Adipocyte (in vitro differentiated cells): ENCODE data around the gene MSX2.

Experiments used
- DNase-seq: peaks from one replicate; pipeline ENCODE4 v3.0.0-alpha.2; 2015; ENCODE audit warnings: low read depth
- H3K27me3 ChIP-seq: replicated peaks from 2 replicates; pipeline ENCODE4 v1.7.0; 2013; ENCODE audit warnings: mild to moderate bottlenecking, low read length, moderate library complexity; ENCODE audit not compliant: control insufficient read depth, insufficient read depth
- H3K36me3 ChIP-seq: 2 replicates; pipeline ENCODE4 v1.7.0; 2013; ENCODE audit warnings: low read length, mild to moderate bottlenecking, moderate library complexity; ENCODE audit not compliant: control insufficient read depth, insufficient read depth, severe bottlenecking
- H3K4me1 ChIP-seq: 2 replicates; pipeline ENCODE4 v1.7.0; 2013; ENCODE audit warnings: mild to moderate bottlenecking, low read length, moderate library complexity; ENCODE audit not compliant: control insufficient read depth, insufficient read depth
- H3K4me3 ChIP-seq: 2 replicates; pipeline ENCODE4 v1.7.0; 2013; ENCODE audit warnings: mild to moderate bottlenecking, low read length, moderate library complexity
- H3K9ac ChIP-seq: 2 replicates; pipeline ENCODE4 v1.7.0; 2013; ENCODE audit warnings: mild to moderate bottlenecking, low read length, moderate library complexity
- H3K9me3 ChIP-seq: 2 replicates; pipeline ENCODE4 v1.7.0; 2013; ENCODE audit warnings: mild to moderate bottlenecking, low read length, moderate library complexity; ENCODE audit not compliant: control insufficient read depth

MSX2 gene

DNA sequence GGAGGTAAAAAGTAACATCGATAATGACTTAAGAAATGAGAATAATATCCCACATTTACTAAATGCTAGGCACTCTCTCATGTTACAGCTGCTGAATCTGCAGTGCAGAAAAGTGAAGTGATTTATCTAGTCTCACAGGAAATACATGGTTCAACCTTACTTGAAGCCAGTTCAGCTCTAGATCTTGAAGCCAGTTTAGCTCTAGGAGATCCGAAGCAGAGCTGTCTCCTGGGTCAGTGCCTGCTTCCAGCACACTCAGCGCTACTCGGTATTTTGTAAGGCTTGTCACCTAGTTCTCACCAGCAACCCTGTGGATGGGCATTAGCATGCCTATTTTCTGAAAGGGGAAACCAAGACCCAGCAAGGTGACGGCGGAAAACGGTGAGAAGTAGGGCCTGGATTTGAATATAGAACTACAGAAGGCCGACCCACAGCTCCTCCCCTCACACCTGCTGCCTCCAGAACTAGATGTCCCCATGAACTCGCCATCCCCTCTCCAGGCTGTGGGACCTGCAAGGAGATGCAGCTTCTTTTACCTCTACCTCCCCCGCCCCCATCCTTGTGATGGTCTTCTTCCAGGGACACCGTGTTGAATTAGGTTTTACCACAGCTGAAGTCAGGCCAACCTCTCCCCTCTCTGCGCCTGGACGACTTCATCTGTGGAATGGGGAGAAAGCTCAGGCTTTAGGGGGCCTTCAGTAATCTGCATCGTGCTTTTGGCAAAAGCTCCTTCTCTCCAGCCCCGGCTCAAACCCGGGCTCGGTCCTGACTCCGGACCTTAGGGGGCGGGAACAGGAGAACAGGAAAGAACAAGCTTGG, 4.4 kb upstream of the MSX2 start:
- Histone ChIP-seq H3K27me3 (peaks cover 77% of the 10 kb centered on the region), H3K9me3 (no peaks in the 10 kb centered on the region), H3K4me1 (peaks cover 6% of the 10 kb centered on the region), H3K4me3 (no peak overlapping the region), H3K36me3 (no peaks in the 10 kb centered on the region), H3K9ac (no peak overlapping the region)
- no peak for DNase-seq

DNA sequence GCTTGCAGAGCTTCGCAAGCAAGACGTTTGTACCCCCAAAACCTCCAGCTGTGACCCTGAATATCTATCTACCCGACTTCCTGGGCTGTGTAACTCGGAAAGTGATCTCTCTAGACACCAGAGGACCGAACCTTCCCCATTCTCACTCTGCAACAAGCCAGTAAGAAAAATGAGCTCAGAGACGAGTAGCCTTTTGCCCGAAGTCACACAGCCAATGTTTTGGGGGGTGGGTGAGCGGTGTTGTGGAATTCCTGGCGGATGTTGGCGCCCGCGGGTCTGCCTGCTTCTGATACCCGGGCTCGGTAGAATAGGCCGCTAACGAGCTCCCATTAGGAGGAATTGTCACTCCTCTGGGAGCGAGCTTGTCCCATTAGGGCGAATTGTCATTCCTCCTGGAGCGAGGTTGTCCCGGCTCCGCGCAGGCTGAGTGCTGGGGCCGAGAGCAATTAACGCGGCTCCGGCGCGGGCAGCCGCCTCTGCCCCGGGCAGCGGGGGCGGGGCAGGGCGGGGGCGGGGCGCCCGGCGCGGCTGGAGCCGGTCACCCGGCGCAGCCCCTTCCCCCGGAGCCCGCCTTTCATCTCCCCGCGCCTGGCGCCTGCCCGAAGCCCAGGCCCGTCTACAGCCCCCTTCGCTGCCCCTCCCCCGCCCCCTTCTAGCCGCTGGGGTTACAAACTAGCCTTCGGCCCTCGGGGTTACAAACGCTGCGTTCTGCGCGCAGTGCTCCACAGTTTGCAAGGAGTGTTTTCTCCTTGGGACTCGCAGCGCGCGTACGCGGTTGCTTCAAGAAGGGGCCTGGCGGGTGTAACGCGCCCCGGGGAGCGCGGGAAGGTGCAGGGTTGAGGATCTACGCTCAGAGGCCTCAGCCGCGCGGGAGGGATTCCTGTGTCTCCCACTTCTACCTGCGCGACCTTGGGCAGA, 3.5 kb upstream of the MSX2 start:
- Histone ChIP-seq H3K9me3 (no peaks in the 10 kb centered on the region), H3K4me3 (peak overlapping the region; percentile 63), H3K27me3 (peaks cover 75% of the 10 kb centered on the region), H3K4me1 (peaks cover 15% of the 10 kb centered on the region), H3K36me3 (no peaks in the 10 kb centered on the region), H3K9ac (no peak overlapping the region)
- peak; percentile 28 for DNase-seq

- H3K27me3 ChIP-seq: peaks cover 73% of the 10 kb centered on the region
- no peaks in the 10 kb centered on the region for H3K9me3 ChIP-seq
- no peak overlapping the region for H3K4me3 ChIP-seq
- H3K4me1 ChIP-seq: peaks cover 17% of the 10 kb centered on the region
- no peak overlapping the region for H3K9ac ChIP-seq
- no peaks in the 10 kb centered on the region for H3K36me3 ChIP-seq
- no peak for DNase-seq
Observed at GRCh38 chr5:174721530-174722432, 2.6 kb upstream of the MSX2 start.

GRCh38 chr5:174722500-174722899, 1.9 kb upstream of the MSX2 start:
- Histone ChIP-seq H3K4me1 (peaks cover 17% of the 10 kb centered on the region), H3K4me3 (no peak overlapping the region), H3K9ac (no peak overlapping the region), H3K27me3 (peaks cover 71% of the 10 kb centered on the region), H3K36me3 (no peaks in the 10 kb centered on the region), H3K9me3 (no peaks in the 10 kb centered on the region)
- DNase-seq: no peak

DNA sequence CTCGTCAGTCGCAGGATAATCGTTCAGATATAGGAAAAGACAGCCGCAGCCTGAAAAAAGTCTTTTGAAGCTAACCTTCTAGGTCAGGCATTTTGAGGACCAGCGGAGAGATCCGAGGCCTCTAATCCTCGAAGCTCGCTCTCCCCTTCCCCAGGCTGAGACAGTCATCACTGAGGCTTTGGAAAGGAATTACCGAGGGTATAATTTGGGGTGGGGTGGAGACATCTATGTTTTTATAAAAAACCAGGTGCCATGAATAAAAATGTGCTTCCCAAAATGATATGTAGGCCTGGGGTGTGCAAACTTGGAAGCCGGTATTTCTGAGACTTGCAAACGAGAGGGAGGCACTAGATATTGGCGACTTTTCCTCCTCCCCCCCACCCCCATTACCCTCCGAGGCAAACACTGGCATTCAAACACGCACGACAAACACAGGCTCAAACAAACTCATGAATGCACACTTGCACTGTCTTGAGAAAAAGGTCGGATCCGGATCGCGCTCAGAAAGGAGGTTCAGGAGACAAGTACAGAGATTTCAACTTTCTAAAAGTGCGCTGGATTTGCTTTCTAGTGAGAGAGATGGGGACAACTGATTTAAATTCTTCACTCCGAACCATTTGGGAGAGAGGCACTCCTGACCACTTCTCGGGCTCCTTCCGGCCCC, 935 bp upstream of the MSX2 start:
- H3K4me1 ChIP-seq: peaks cover 17% of the 10 kb centered on the region
- no peak for DNase-seq
- peak overlapping the region; percentile 82 for H3K4me3 ChIP-seq

DNA sequence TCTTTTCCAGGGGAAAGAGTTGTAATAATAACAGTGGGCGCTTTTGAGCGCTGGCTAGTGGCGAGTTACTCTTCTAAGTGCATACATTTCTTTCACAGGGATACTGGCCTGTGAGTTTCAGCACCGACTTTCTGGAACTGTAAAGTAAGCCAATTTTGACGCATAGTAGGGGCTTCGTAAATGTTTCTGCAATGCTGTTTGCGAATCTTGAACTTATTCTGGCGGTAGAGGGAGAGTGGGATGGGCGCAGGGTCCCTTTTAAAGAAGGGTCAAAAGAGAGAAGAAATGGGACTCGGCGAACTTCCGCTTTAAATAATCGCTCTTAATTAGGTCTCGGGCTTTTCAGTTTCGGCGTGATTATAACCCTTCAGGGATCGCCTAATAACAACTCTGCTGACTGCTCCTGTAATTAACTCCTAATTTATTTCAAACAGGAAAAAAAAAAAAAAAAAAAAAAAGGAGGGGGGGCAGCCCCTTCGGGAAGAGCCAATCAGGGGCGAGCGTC, 351 bp upstream of the MSX2 start:
- no peaks in the 10 kb centered on the region for H3K36me3 ChIP-seq
- peak overlapping the region; percentile 82 for H3K4me3 ChIP-seq
- H3K9me3 ChIP-seq: no peaks in the 10 kb centered on the region
- H3K4me1 ChIP-seq: peaks cover 17% of the 10 kb centered on the region
- peak; percentile 60 for DNase-seq
- peak overlapping the region; percentile 58 for H3K9ac ChIP-seq
- H3K27me3 ChIP-seq: peaks cover 56% of the 10 kb centered on the region

More for the DNA sequence above, 935 bp upstream of the MSX2 start:
- H3K36me3 ChIP-seq: no peaks in the 10 kb centered on the region
- peaks cover 62% of the 10 kb centered on the region for H3K27me3 ChIP-seq
- H3K9ac ChIP-seq: peak overlapping the region; percentile 58
- no peaks in the 10 kb centered on the region for H3K9me3 ChIP-seq

- Histone ChIP-seq H3K9me3 (no peaks in the 10 kb centered on the region), H3K27me3 (peaks cover 42% of the 10 kb centered on the region), H3K4me3 (peak overlapping the region; percentile 82), H3K4me1 (peaks cover 17% of the 10 kb centered on the region), H3K9ac (peak overlapping the region; percentile 84), H3K36me3 (no peaks in the 10 kb centered on the region)
- DNase-seq: no peak
Observed at GRCh38 chr5:174725261-174725990, 1.0 kb downstream of the MSX2 start.

- H3K4me1 ChIP-seq: peaks cover 17% of the 10 kb centered on the region
- H3K27me3 ChIP-seq: peaks cover 43% of the 10 kb centered on the region
- H3K4me3 ChIP-seq: peak overlapping the region; percentile 82
- no peaks in the 10 kb centered on the region for H3K36me3 ChIP-seq
- no peak overlapping the region for H3K9ac ChIP-seq
- no peaks in the 10 kb centered on the region for H3K9me3 ChIP-seq
- no peak for DNase-seq
Observed at GRCh38 chr5:174725991-174726601, 1.7 kb downstream of the MSX2 start.

GRCh38 chr5:174726916-174727793, 2.8 kb downstream of the MSX2 start:
- Histone ChIP-seq H3K36me3 (no peaks in the 10 kb centered on the region), H3K4me3 (no peak overlapping the region)

More at GRCh38 chr5:174726916-174727793, 2.8 kb downstream of the MSX2 start:
- Histone ChIP-seq H3K9me3 (no peaks in the 10 kb centered on the region), H3K9ac (no peak overlapping the region), H3K4me1 (peaks cover 21% of the 10 kb centered on the region), H3K27me3 (peaks cover 43% of the 10 kb centered on the region)
- no peak for DNase-seq
